Omental fat pad (tissue), 4 donors: ENCODE measurements around the gene STAT6. TPM values are rescaled to one million over a fixed set of nuclear protein-coding genes. Genes with fewer than 3 reads are reported as not detected.

Experiments used
- ATAC-seq: fragments of 150-250 bp; one replicate; pipeline ENCODE4 v1.9.1; 2016; ENCODE audit warnings: mild to moderate bottlenecking, moderate library complexity; ENCODE audit not compliant: low FRiP score
- DNase-seq: peaks from one replicate; pipeline ENCODE4 v3.0.0-alpha.2; 2019; ENCODE audit warnings: low spot score
- total RNA-seq, 4 donors: library from RNA; depleted of rRNA; stranded (reverse); fragments of >200 nt; gene quantifications; one replicate each; pipeline ENCODE4 v1.1.0, GENCODE V29; 2016
- TF ChIP-seq, protein P1 (sequence below), 3 donors: fragments of 450-650 bp; IDR thresholded peaks; one replicate each; pipeline ENCODE4 v1.5.1; 2016 to 2017; ENCODE audit warnings: antibody characterized with exemption in 3 of 3, mild to moderate bottlenecking in 3 of 3, moderate library complexity in 2 of 3

Gene STAT6
- total RNA-seq, 4 donors from 2014 or later: 112 to 234 (median 124) TPM

DNA sequence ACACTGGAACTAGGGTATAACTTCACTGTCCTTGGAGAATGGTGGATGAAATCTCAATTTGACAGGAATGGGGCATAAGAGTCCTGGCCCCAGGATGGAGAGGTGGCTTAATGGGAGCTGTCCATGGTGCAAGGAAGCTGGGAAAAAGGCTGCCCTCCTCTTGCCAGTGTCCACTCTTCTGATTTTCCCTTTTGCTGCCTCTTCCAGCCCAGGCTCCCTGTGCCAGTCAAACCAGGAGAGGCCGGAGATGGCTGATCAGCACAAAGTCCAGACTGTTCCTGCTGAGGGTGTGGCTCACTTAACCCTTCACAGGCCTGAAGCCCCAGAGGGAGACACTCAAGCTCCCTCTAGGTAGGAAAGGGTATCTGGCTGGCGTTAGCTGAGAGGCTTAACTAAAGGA lies 61.3 kb downstream of the STAT6 start, which contains the start of gene MYO1A:
Gene MYO1A, minus strand, starts transcription at position 240 of the 400 bp plus-strand sequence. CDS start 1,806 bp downstream, outside the sequence.
- DNase-seq (no peak), ATAC-seq (no peak)
- TF ChIP-seq, protein P1, sequence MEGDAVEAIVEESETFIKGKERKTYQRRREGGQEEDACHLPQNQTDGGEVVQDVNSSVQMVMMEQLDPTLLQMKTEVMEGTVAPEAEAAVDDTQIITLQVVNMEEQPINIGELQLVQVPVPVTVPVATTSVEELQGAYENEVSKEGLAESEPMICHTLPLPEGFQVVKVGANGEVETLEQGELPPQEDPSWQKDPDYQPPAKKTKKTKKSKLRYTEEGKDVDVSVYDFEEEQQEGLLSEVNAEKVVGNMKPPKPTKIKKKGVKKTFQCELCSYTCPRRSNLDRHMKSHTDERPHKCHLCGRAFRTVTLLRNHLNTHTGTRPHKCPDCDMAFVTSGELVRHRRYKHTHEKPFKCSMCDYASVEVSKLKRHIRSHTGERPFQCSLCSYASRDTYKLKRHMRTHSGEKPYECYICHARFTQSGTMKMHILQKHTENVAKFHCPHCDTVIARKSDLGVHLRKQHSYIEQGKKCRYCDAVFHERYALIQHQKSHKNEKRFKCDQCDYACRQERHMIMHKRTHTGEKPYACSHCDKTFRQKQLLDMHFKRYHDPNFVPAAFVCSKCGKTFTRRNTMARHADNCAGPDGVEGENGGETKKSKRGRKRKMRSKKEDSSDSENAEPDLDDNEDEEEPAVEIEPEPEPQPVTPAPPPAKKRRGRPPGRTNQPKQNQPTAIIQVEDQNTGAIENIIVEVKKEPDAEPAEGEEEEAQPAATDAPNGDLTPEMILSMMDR (IDR thresholded peaks at IDR 0.05): no peak

DNA sequence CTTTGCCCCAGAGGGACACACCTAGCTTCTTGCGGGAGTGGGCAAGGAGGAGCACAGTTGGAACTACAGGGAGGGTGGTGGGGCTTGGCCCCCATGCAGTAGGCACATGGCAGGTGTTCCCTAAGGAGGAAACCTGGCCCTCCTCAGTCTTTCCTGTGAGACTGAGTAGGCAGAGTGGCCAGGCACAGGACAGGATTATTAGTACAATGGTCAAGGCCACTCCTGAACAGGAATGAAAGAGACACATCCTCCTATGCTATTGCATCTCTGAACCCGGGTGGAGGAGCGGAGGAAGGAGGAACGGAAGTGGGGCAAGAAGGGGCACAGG lies 62.1 kb downstream of the STAT6 start:
- DNase-seq (no peak), ATAC-seq (no peak)
- TF ChIP-seq, protein P1 (IDR thresholded peaks at IDR 0.05): no peak

DNA sequence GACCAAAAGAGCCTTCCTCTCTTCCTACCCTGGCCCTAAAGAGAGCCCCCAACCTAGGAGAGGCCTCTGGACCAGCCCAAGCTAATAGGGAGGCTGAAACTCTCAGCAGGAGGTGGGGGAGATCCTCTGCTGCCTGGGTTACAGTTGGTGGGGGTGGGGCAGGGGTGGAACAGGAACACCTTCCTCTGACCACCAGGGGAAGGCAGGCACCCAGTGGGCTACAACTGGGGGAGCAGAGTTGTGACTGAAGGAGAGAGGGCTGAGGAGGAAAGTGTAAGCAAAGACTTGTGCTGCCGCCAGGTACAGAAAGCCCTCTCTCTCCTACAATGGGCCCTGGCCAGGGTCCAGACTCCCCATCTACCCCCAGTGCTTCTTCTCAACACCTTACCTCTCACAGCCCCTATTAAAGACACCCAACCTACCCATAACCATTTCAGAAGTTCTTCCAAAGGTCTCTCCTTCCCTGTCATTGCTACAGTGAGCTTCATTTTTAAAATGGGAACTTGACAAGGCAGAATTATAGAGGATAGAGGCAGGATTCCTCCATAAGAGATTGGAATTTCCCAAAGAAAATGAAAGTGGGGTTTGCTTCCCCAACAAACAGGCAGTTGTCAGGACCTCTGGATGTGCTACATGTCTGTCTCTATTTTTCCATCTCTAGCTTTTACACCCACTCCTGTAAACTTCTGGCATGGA lies 62.6 kb downstream of the STAT6 start:
- TF ChIP-seq, protein P1 (IDR thresholded peaks at IDR 0.05): no peak
- ATAC-seq (no peak), DNase-seq (no peak)

DNA sequence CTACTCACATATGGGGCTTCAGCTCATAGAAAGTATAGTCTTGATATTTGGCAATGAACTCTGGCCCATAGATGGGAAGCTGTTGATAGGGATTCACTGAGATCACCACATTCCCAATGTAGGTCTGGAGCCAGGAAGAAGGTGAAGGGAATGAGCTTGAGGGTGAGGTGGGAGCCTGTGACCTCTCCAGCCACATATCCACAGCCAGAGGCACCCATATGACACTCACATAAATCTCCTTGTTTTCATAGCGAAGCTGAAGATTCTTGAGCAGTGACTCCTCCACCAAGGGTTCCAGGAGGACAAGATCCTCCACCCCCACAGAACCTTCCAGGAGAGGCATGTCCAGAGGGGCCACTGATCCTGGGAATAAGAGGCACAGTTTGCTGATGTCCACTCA lies 63.2 kb downstream of the STAT6 start:
- no peak for DNase-seq
- ATAC-seq: no peak
- TF ChIP-seq, protein P1 (IDR thresholded peaks at IDR 0.05): no peak

DNA sequence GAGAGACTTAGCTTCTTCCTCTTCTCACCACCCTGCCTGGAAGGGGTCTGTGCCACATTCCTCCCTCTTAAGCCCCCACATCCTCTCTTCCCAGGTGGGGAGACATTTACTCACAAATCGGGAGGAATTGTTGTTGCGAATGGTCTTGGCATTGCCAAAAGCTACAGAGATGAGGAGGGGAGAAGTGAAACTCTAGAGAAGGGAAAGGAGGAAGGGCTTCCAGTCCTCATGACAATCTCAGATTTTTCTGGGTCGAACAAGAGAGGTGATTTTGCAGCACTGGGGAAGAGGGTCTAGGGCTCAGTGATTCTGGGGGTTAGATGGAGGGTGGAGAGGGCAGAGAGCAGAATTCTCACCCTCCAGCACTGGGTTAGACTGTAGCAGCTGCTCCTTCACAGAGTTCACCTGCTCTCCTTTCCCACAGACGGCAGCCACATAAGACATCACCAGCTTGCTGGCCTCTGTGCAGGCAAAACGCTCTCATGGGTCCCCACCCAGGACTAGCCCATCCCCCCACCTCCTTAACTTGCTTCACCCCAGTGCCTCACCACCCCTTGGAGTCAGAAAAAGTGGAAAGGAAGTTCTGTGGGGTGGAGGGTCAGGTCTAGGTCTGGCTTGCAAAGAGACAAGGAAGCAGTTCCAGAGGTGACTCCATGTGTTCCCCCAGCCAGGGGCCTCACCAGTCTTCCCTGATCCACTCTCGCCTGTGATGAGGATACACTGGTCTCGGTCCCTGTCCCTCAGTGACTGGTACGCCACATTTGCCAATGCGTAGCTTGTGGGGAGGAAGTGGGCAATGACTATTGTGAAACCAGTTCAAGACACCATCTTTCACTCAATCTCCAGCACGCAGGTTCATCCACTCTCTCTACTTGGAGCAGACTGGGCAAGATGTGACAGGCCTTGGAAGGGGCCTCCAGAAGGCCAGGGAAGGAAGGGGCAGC lies 63.9 kb downstream of the STAT6 start:
- ATAC-seq (no peak), DNase-seq (no peak)
- TF ChIP-seq, protein P1 (IDR thresholded peaks at IDR 0.05): no peak

DNA sequence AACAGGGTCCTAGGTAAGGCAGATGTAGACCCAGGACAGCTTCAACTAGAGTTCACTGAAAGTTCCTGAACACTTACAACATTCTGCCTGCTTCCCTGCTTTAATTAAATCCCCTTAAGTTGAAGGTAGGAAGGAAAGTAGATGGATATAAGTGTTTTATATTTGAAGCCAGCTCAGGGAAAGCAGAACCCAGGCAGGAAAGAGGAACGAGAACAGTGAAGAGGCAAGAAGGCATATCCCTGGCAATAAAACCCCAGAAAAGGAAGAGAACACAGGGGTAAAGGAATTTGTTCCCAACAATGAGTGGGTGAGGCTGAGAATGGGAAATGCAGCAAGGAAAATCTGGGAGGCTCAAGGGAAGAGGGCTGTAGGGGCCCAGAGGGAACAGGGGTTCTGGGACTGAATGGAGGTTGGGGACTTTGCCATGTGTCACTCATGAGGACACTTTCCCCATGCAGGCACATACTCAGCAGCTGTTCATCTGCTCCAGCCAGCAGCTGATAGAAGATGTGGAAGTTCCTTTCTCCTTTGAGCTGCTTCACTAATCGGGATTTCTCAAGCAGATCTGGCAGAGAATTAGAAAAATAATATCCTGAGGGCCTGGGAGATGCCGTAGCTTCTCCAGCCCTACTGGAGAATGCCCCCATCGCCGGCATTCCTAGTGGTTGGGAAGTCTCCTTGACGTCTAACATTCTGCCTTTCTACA lies 64.9 kb downstream of the STAT6 start:
- ATAC-seq (no peak), DNase-seq (no peak)
- TF ChIP-seq, protein P1 (IDR thresholded peaks at IDR 0.05): no peak

Other genes with a start within 250 kb of the STAT6 start
- gene SDR9C7, start 177.0 kb downstream of the STAT6 start, total RNA-seq: not detected
- gene RDH16, start 153.8 kb downstream of the STAT6 start, total RNA-seq: under 1 TPM in 3 of 4 donors, not detected in 1; 0.36 to 0.56 (median 0.47) TPM
- 1 to 10 TPM; 3.5 to 7.2 (median 6.6) TPM for gene ZBTB39, start 104.8 kb downstream of the STAT6 start, total RNA-seq
- not detected for gene TAC3, start 94.8 kb downstream of the STAT6 start, total RNA-seq
- gene MYO1A, start 61.2 kb downstream of the STAT6 start, total RNA-seq: under 1 TPM in 3 of 4 donors, not detected in 1; 0.25 to 0.74 (median 0.32) TPM
- gene NEMP1, start 32.6 kb downstream of the STAT6 start, total RNA-seq: 1 to 10 TPM; 4.6 to 9.8 (median 5.9) TPM
- 10 to 100 TPM; 15.1 to 24.7 (median 18.1) TPM for gene NAB2, start 22.2 kb downstream of the STAT6 start, total RNA-seq
- gene LRP1, start 17.1 kb upstream of the STAT6 start, total RNA-seq: 100 to 1,000 TPM; 312 to 592 (median 571) TPM
- gene LRP1-AS, start 36.3 kb upstream of the STAT6 start, total RNA-seq: not detected
- 1 to 10 TPM in 2 of 4 donors, under 1 TPM in 1, not detected in 1; 0.56 to 2.4 (median 1.4) TPM for gene NXPH4, start 105.4 kb upstream of the STAT6 start, total RNA-seq
- 10 to 100 TPM; 45.2 to 66.4 (median 55.0) TPM for gene SHMT2, start 118.3 kb upstream of the STAT6 start, total RNA-seq
- gene STAC3, start 139.8 kb upstream of the STAT6 start, total RNA-seq: 1 to 10 TPM; 2.0 to 3.7 (median 2.6) TPM